Measurements from ENCODE around the gene MAGEB1.

The MAGEB1 gene

DNA sequence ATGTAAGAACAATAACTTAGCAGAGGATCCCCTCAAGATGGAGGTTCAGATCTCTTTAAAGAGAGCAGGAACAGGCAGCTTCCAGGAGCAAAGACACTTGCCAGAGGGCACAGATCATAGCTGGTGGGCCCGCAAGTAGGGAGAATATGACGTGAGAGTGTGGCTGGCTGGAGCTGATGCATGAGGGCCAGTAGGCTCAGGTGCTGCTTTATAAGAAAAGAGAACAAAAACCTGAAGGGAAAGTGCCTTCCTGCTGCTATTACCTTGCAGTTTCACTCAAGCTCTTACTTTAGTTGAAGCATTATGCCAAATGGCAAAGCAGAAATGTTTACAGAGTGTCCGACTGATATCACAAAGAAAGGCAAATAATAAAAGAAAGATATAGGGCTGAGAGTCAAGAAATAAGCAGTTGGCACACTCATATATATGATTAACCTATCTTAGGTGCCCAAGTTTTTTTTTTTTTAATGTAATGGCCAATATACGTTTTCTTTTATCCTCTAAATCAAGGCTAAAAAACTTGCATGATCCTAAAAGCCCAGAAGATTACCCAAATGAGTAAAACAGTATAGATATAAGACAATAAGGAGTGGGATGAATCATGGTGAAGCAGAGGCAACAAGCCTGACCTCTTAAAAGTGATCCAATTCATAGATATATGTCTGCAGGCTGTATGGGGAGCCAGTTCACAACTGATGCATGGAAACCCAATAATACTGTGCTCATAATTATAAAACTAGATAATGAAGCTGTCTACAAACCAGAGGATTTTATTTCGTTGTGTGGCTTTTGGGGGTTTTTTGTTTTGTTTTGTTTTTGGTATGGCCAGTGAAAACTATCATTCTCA, 49.7 kb downstream of the MAGEB1 start:
- TF ChIP-seq, protein P1, sequence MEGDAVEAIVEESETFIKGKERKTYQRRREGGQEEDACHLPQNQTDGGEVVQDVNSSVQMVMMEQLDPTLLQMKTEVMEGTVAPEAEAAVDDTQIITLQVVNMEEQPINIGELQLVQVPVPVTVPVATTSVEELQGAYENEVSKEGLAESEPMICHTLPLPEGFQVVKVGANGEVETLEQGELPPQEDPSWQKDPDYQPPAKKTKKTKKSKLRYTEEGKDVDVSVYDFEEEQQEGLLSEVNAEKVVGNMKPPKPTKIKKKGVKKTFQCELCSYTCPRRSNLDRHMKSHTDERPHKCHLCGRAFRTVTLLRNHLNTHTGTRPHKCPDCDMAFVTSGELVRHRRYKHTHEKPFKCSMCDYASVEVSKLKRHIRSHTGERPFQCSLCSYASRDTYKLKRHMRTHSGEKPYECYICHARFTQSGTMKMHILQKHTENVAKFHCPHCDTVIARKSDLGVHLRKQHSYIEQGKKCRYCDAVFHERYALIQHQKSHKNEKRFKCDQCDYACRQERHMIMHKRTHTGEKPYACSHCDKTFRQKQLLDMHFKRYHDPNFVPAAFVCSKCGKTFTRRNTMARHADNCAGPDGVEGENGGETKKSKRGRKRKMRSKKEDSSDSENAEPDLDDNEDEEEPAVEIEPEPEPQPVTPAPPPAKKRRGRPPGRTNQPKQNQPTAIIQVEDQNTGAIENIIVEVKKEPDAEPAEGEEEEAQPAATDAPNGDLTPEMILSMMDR (IDR thresholded peaks at IDR 0.05; ENCODE audit: low read depth, low read length) = no peak
- H3K4me3 ChIP-seq (ENCODE audit: low read depth, low read length) = no peak overlapping the region

DNA sequence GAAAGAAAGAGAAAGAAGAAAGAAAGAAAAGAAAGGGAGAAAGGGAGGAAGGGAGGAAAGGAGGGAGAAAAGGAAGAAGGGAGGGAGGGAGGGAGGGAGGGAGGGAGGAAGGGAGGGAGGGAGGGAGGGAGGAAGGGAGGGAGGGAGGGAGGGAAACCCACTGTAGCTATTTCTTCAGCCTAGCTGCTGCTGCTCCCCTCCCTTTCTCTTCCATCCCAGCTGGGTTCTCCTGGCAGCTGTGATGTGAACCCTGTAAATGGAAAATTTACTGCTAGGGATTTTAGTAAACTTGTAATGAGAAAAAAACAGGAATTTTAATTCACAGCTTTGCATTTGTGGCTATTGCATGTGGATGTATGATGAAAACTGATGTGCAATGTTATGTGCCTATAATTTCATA, 54.3 kb downstream of the MAGEB1 start:
- H3K4me3 ChIP-seq (ENCODE audit: low read depth, low read length) = no peak overlapping the region
- TF ChIP-seq, protein P1 (IDR thresholded peaks at IDR 0.05; ENCODE audit: low read depth, low read length) = no peak
